Measurements from ENCODE around the gene TBX4.

GRCh38 chr17:61411261-61412142 is 40.7 kb upstream of the TBX4 start:
- TF ChIP-seq, protein P1, sequence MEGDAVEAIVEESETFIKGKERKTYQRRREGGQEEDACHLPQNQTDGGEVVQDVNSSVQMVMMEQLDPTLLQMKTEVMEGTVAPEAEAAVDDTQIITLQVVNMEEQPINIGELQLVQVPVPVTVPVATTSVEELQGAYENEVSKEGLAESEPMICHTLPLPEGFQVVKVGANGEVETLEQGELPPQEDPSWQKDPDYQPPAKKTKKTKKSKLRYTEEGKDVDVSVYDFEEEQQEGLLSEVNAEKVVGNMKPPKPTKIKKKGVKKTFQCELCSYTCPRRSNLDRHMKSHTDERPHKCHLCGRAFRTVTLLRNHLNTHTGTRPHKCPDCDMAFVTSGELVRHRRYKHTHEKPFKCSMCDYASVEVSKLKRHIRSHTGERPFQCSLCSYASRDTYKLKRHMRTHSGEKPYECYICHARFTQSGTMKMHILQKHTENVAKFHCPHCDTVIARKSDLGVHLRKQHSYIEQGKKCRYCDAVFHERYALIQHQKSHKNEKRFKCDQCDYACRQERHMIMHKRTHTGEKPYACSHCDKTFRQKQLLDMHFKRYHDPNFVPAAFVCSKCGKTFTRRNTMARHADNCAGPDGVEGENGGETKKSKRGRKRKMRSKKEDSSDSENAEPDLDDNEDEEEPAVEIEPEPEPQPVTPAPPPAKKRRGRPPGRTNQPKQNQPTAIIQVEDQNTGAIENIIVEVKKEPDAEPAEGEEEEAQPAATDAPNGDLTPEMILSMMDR (IDR thresholded peaks at IDR 0.05; ENCODE audit: insufficient read depth, low read length, poor library complexity, severe bottlenecking) = no peak
- no peak for TF ChIP-seq EZH2phosphoT487 (conservative IDR thresholded peaks at IDR 0.05; ENCODE audit: low read length)
